ENCODE data around the gene OCEL1.

- TF ChIP-seq E2F1 (CRISPR knock-in tag; IDR thresholded peaks at IDR 0.05): no peak
- TF ChIP-seq PLRG1 (conservative IDR thresholded peaks at IDR 0.05): no peak
- TF ChIP-seq HOXA5 (CRISPR knock-in tag; IDR thresholded peaks at IDR 0.05): no peak
- TF ChIP-seq MAFF (IDR thresholded peaks at IDR 0.05; ENCODE audit: low read depth, low read length): no peak
- TF ChIP-seq FOXP4 (CRISPR knock-in tag; IDR thresholded peaks at IDR 0.05): no peak
- TF ChIP-seq ZBTB1 (CRISPR knock-in tag; IDR thresholded peaks at IDR 0.05; ENCODE audit: borderline replicate concordance): no peak
- no peak for TF ChIP-seq SMARCC2 (IDR thresholded peaks at IDR 0.05)
- no peak for TF ChIP-seq ZBTB33 (CRISPR knock-in tag; IDR thresholded peaks at IDR 0.05)
Observed at GRCh38 chr19:17234911-17235299, 8.9 kb downstream of the OCEL1 start.

Measured in HepG2 (cell line).